ENCODE measurements around the gene MAP3K20. TPM values are rescaled to one million over a fixed set of nuclear protein-coding genes. Genes with fewer than 3 reads are reported as not detected.

The MAP3K20 gene
- total RNA-seq, 1 donor from 2014 or later, result 21.3 TPM

GRCh38 chr2:173059971-173060461 is 15.6 kb upstream of the MAP3K20 start:
- intact Hi-C loops (cut with DNase I), result no loop called here
- Histone ChIP-seq H3K27me3 (no peaks in the 10 kb centered on the region), H3K4me1 (peaks cover 0 to 3% of the 10 kb centered on the region in 2 donors), H3K4me3 (peak overlapping the region in 1 of 2 donors; percentile 11), H3K27ac (peak overlapping the region in 1 of 2 donors; percentile 9), H3K36me3 (no peaks in the 10 kb centered on the region), H3K9me3 (no peaks in the 10 kb centered on the region)
- TF ChIP-seq CTCF (IDR thresholded peaks at IDR 0.05), result no peak
- DNase-seq (ENCODE audit: low spot score in 2 of 2), result no peak

DNA sequence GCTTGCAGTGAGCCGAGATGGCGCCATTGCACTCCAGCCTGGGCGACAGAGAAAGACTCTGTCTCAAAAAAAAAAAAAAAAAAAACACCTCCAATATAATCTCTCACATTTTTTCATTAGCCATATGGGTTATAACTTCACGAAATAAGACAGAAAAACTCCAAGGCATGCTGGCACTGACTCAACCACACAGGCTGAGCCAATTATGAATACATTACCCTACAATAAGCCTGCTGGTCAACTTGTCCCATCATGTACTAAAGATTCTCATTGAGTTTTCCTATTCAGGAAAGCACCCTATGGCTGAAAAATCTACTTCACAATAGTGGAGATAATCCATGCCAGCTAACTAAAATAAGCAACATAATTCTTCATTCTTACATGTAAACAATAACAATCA is 12.8 kb upstream of the MAP3K20 start:
- H3K4me3 ChIP-seq, result no peak overlapping the region
- DNase-seq (ENCODE audit: low spot score in 2 of 2), result no peak

GRCh38 chr2:173064151-173064805 is 11.4 kb upstream of the MAP3K20 start:
- DNase-seq (ENCODE audit: low spot score in 2 of 2), result no peak
- Histone ChIP-seq H3K4me1 (peaks cover 0 to 3% of the 10 kb centered on the region in 2 donors), H3K36me3 (no peaks in the 10 kb centered on the region), H3K9me3 (no peaks in the 10 kb centered on the region), H3K4me3 (no peak overlapping the region), H3K27me3 (no peaks in the 10 kb centered on the region), H3K27ac (no peak overlapping the region)
- no peak for TF ChIP-seq CTCF (IDR thresholded peaks at IDR 0.05)
- intact Hi-C loops (cut with DNase I), result no loop called here

More for the DNA sequence above, 12.8 kb upstream of the MAP3K20 start:
- intact Hi-C loops (cut with DNase I), result no loop called here
- Histone ChIP-seq H3K9me3 (no peaks in the 10 kb centered on the region), H3K27me3 (no peaks in the 10 kb centered on the region), H3K27ac (no peak overlapping the region), H3K4me1 (peaks cover 0 to 3% of the 10 kb centered on the region in 2 donors), H3K36me3 (no peaks in the 10 kb centered on the region)
- no peak for TF ChIP-seq CTCF (IDR thresholded peaks at IDR 0.05)

GRCh38 chr2:173066887-173067676 is 8.6 kb upstream of the MAP3K20 start:
- H3K9me3 ChIP-seq, result no peaks in the 10 kb centered on the region
- no peaks in the 10 kb centered on the region for H3K36me3 ChIP-seq
- no peaks in the 10 kb centered on the region for H3K27me3 ChIP-seq
- no peak for TF ChIP-seq CTCF (IDR thresholded peaks at IDR 0.05)
- DNase-seq (ENCODE audit: low spot score in 2 of 2), result no peak
- intact Hi-C loops (cut with DNase I), result no loop called here
- no peak overlapping the region for H3K27ac ChIP-seq
- no peaks in the 10 kb centered on the region for H3K4me1 ChIP-seq
- no peak overlapping the region for H3K4me3 ChIP-seq

GRCh38 chr2:173075056-173075780 is 428 bp upstream of the MAP3K20 start:
- Histone ChIP-seq H3K36me3 (no peaks in the 10 kb centered on the region), H3K4me1 (peaks cover 3 to 23% of the 10 kb centered on the region in 2 donors), H3K4me3 (peak overlapping the region; percentile 75 to 92), H3K27me3 (no peaks in the 10 kb centered on the region), H3K9me3 (no peaks in the 10 kb centered on the region), H3K27ac (peak overlapping the region; percentile 96 to 100)
- DNase-seq (ENCODE audit: low spot score in 2 of 2), result no peak
- no peak for TF ChIP-seq CTCF (IDR thresholded peaks at IDR 0.05)
- intact Hi-C loops (cut with DNase I), result loop anchor here (1.0 to 10.0 kb wide), 4 partner anchors 48 to 890 kb away; partner anchors contain the start of gene SP3

All from ascending aorta (tissue), 2 donors.